Esophagus muscularis mucosa (tissue), 4 donors: Measurements from ENCODE around the gene EXOC3. TPM values are rescaled to one million over a fixed set of nuclear protein-coding genes. Genes with fewer than 3 reads are reported as not detected.
"Not testable (repeated sequence)": the region's sequence is repeated elsewhere in the genome, so short reads cannot be mapped to it uniquely, and the experiment has no call there.

Experiments used
- DNase-seq: peaks from one replicate; pipeline ENCODE4 v3.0.0-alpha.2; 2017; ENCODE audit errors: extremely low spot score
- H3K27ac ChIP-seq, 4 donors: fragments of 200-600 bp; sonication (generic); replicated peaks in 1 of 4; 1 replicate in 3 of 4; 2 replicates in 1 of 4; pipeline ENCODE4 v1.5.1; 2016 to 2019; ENCODE audit warnings: mild to moderate bottlenecking in 1 of 4
- H3K27me3 ChIP-seq, 4 donors: fragments of 200-600 bp; sonication (generic); one replicate each; pipeline versions ENCODE4 v1.5.1 to v1.6.0; 2016 to 2019
- H3K36me3 ChIP-seq, 4 donors: fragments of 200-600 bp; sonication (generic); one replicate each; pipeline ENCODE4 v1.5.1; 2016 to 2019
- H3K4me1 ChIP-seq, 4 donors: fragments of 200-600 bp; sonication (generic); one replicate each; pipeline ENCODE4 v1.5.1; 2016 to 2019
- H3K4me3 ChIP-seq, 4 donors: fragments of 200-600 bp; sonication (generic); 1 replicate in 2 of 4; 2 replicates in 2 of 4; pipeline ENCODE4 v1.5.1; 2016 to 2019; ENCODE audit warnings: mild to moderate bottlenecking in 4 of 4, moderate library complexity in 1 of 4
- H3K9me3 ChIP-seq, 4 donors: fragments of 200-600 bp; sonication (generic); 1 replicate in 3 of 4; 2 replicates in 1 of 4; pipeline ENCODE4 v1.5.1; 2016 to 2019
- CTCF ChIP-seq, 3 experiments: fragments of 200-600 bp in 2 of 3; fragments of 450-650 bp in 1 of 3; sonication (generic) in 2 of 3; IDR thresholded peaks; one replicate each; pipeline ENCODE4 v1.5.1; 2017 to 2019; ENCODE audit warnings: antibody characterized with exemption in 3 of 3, mild to moderate bottlenecking in 2 of 3, moderate library complexity in 1 of 3
- EP300 ChIP-seq: sonication (generic); formaldehyde crosslinking; IDR thresholded peaks from one replicate; pipeline ENCODE4 v1.6.1; 2017; ENCODE audit warnings: antibody characterized with exemption
- POLR2A ChIP-seq: fragments of 450-650 bp; IDR thresholded peaks from one replicate; pipeline ENCODE4 v1.6.1; 2017; ENCODE audit warnings: antibody characterized with exemption, moderate library complexity, mild to moderate bottlenecking, low read depth
- POLR2AphosphoS5 ChIP-seq, 2 donors: sonication (generic); formaldehyde crosslinking; IDR thresholded peaks; one replicate each; pipeline ENCODE4 v1.6.1; 2017; ENCODE audit warnings: antibody characterized with exemption in 2 of 2
- WGBS: methylation state at CpG from one replicate; pipeline ENCODE4 v1.1.5; 2018; 5-methylcytosine and 5-hydroxymethylcytosine counted together
- intact Hi-C: fragments of 100-400 bp; cut with DNase I; formaldehyde crosslinking; loops from one replicate; pipeline ENCODE4 v1.15.1; 2023
- total RNA-seq, 4 donors: library from RNA; depleted of rRNA; stranded (reverse); fragments of >200 nt; gene quantifications; one replicate each; pipeline versions ENCODE4 v1.1.0 to v1.2.1, GENCODE V29; 2016

EXOC3 gene
- total RNA-seq, 4 donors from 2014 or later: 48.6 to 82.1 (median 59.3) TPM

- H3K27ac ChIP-seq: peak overlapping the region in 2 of 4 donors; percentile 38 to 59
- peak overlapping the region; percentile 38 to 52 (median 40) for H3K4me3 ChIP-seq
- no peaks in the 10 kb centered on the region for H3K9me3 ChIP-seq
- peaks cover 0 to 35% (median 0%) of the 10 kb centered on the region in 4 donors for H3K27me3 ChIP-seq
- intact Hi-C loops: no loop called here
- DNase-seq: peak; percentile 70
- WGBS: 44% methylated on average over 29 of the region's 45 CpGs
- H3K36me3 ChIP-seq: no peaks in the 10 kb centered on the region
- no peak for TF ChIP-seq CTCF (IDR thresholded peaks at IDR 0.05)
- no peak for TF ChIP-seq POLR2A
- TF ChIP-seq POLR2AphosphoS5 (IDR thresholded peaks at IDR 0.05): peak in 1 of 2 donors; percentile 52
- TF ChIP-seq EP300: no peak
- H3K4me1 ChIP-seq: peaks cover 13 to 25% (median 15%) of the 10 kb centered on the region in 4 donors
These were observed 43.4 kb upstream of the EXOC3 start for GRCh38 chr5:399296-400281.

- Histone ChIP-seq H3K9me3 (no peaks in the 10 kb centered on the region), H3K27me3 (peaks cover 0 to 35% (median 0%) of the 10 kb centered on the region in 4 donors), H3K4me3 (peak overlapping the region; percentile 38 to 52 (median 40)), H3K4me1 (peaks cover 13 to 18% (median 14%) of the 10 kb centered on the region in 4 donors), H3K36me3 (no peaks in the 10 kb centered on the region), H3K27ac (peak overlapping the region in 2 of 4 donors; percentile 38 to 59)
- 51% methylated on average over 26 of the region's 26 CpGs for WGBS
- peak; percentile 57 for DNase-seq
- TF ChIP-seq EP300 (no peak), CTCF (IDR thresholded peaks at IDR 0.05) (no peak), POLR2A (no peak)
- intact Hi-C loops: no loop called here
These were observed 42.5 kb upstream of the EXOC3 start for GRCh38 chr5:400282-401145.

- intact Hi-C loops: no loop called here
- Histone ChIP-seq H3K27ac (no peak overlapping the region), H3K4me1 (peaks cover 13 to 15% (median 14%) of the 10 kb centered on the region in 4 donors), H3K4me3 (no peak overlapping the region), H3K27me3 (peaks cover 0 to 35% (median 0%) of the 10 kb centered on the region in 4 donors), H3K9me3 (no peaks in the 10 kb centered on the region), H3K36me3 (no peaks in the 10 kb centered on the region)
- peak; percentile 64 for DNase-seq
- 93% methylated on average over 21 of the region's 24 CpGs for WGBS
- TF ChIP-seq CTCF (IDR thresholded peaks at IDR 0.05) (no peak), POLR2A (no peak), POLR2AphosphoS5 (IDR thresholded peaks at IDR 0.05) (no peak), EP300 (no peak)
These were observed 41.6 kb upstream of the EXOC3 start for GRCh38 chr5:401146-402034.

GRCh38 chr5:402219-402614, 40.8 kb upstream of the EXOC3 start:
- Histone ChIP-seq H3K4me1 (peaks cover 13 to 15% (median 14%) of the 10 kb centered on the region in 4 donors), H3K27me3 (peaks cover 0 to 35% (median 0%) of the 10 kb centered on the region in 4 donors)
- H3K4me3 ChIP-seq, H3K9me3 ChIP-seq, H3K27ac ChIP-seq, DNase-seq, intact Hi-C loops, H3K36me3 ChIP-seq: not testable (repeated sequence)
- WGBS: 88% methylated on average over 17 of the region's 17 CpGs
